22Rv1 (cell line): Measurements from ENCODE around the gene DGAT2L6.

Source experiments
- ZFX ChIP-seq: fragments of 450-650 bp; IDR thresholded peaks from 2 replicates; pipeline ENCODE4 v1.6.1; 2017; ENCODE audit warnings: antibody characterized with exemption, borderline replicate concordance
- TF ChIP-seq, protein P1 (sequence below): fragments of 450-650 bp; IDR thresholded peaks from 2 replicates; pipeline ENCODE4 v1.5.1; 2017; ENCODE audit warnings: mild to moderate bottlenecking

DNA sequence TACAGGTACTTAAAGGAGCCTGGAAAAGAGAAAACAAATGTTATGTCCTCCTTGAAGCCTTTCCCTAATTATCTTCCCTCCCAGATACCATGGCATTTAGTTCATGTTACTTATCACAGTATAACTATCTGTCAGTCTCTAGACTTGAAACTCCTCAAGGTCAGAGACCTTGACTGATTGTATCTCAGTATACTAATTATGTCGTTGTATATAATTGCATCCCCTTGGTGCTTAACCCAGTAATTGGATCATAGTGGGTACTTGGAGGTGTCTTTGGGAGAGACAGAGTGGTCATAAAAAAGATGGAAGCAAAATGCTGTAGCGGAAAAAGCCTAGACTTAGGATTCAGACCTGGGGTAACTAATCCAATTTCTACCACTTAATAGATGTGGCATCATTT lies 35.9 kb upstream of the DGAT2L6 start:
- TF ChIP-seq, protein P1, sequence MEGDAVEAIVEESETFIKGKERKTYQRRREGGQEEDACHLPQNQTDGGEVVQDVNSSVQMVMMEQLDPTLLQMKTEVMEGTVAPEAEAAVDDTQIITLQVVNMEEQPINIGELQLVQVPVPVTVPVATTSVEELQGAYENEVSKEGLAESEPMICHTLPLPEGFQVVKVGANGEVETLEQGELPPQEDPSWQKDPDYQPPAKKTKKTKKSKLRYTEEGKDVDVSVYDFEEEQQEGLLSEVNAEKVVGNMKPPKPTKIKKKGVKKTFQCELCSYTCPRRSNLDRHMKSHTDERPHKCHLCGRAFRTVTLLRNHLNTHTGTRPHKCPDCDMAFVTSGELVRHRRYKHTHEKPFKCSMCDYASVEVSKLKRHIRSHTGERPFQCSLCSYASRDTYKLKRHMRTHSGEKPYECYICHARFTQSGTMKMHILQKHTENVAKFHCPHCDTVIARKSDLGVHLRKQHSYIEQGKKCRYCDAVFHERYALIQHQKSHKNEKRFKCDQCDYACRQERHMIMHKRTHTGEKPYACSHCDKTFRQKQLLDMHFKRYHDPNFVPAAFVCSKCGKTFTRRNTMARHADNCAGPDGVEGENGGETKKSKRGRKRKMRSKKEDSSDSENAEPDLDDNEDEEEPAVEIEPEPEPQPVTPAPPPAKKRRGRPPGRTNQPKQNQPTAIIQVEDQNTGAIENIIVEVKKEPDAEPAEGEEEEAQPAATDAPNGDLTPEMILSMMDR, result no peak
- TF ChIP-seq ZFX, result no peak
